Activated CD8-positive, alpha-beta T cell treated with anti-CD3 and anti-CD28 coated beads for 36 hours (primary cell): ENCODE data around the gene PTDSS2. TPM values are rescaled to one million over a fixed set of nuclear protein-coding genes. Genes with fewer than 3 reads are reported as not detected.
"Not testable (repeated sequence)": the region's sequence is repeated elsewhere in the genome, so short reads cannot be mapped to it uniquely, and the experiment has no call there.

Experiments used
- ATAC-seq: fragments of 200-7000 bp; cut with Tn5 transposase; one replicate; pipeline ENCODE4 v1.10.0; 2021; ENCODE audit warnings: mild to moderate bottlenecking, moderate library complexity
- CTCF ChIA-PET: fragments of 350-600 bp; sonication (Branson Sonifier 250); formaldehyde crosslinking; loops from one replicate; lab custom pipeline; 2021; ENCODE audit warnings: antibody characterized with exemption; lab: Charles Lee
- POLR2A ChIA-PET: fragments of 350-600 bp; sonication (Branson Sonifier 250); formaldehyde crosslinking; loops from one replicate; lab custom pipeline; 2021; ENCODE audit warnings: antibody characterized with exemption; lab: Charles Lee
- DNase-seq: peaks from one replicate; pipeline ENCODE4 v3.0.0-alpha.2; 2020
- H3K27ac Mint-ChIP-seq: one replicate; pipeline ENCODE4 v1.8.0; 2021; ENCODE audit warnings: mild to moderate bottlenecking, mixed read lengths
- H3K27me3 Mint-ChIP-seq: one replicate; pipeline ENCODE4 v1.8.0; 2021; ENCODE audit warnings: mixed read lengths
- H3K36me3 Mint-ChIP-seq: one replicate; pipeline ENCODE4 v1.8.0; 2021; ENCODE audit warnings: low read depth, mixed read lengths
- H3K4me1 Mint-ChIP-seq: one replicate; pipeline ENCODE4 v1.8.0; 2021; ENCODE audit warnings: low read depth, mixed read lengths
- H3K4me3 Mint-ChIP-seq: one replicate; pipeline ENCODE4 v1.8.0; 2021; ENCODE audit warnings: mild to moderate bottlenecking, moderate library complexity, mixed read lengths
- H3K9me3 Mint-ChIP-seq: one replicate; pipeline ENCODE4 v1.8.0; 2021; ENCODE audit warnings: mixed read lengths
- intact Hi-C: fragments of 100-400 bp; cut with micrococcal nuclease; formaldehyde crosslinking; loops from one replicate; pipeline ENCODE4 v1.10.0; 2022
- total RNA-seq, 2 experiments: library from RNA; stranded (reverse); gene quantifications; one replicate each; pipeline ENCODE4 v1.2.3, GENCODE V29; 2021
- TF ChIP-seq, protein P1 (sequence below): fragments of 200-600 bp; IDR thresholded peaks from one replicate; pipeline ENCODE4 v1.8.0; 2022; ENCODE audit warnings: antibody characterized with exemption, mild to moderate bottlenecking

PTDSS2 gene
- total RNA-seq, 2 experiments from 2014 or later, result 17.4 to 18.0 TPM

DNA sequence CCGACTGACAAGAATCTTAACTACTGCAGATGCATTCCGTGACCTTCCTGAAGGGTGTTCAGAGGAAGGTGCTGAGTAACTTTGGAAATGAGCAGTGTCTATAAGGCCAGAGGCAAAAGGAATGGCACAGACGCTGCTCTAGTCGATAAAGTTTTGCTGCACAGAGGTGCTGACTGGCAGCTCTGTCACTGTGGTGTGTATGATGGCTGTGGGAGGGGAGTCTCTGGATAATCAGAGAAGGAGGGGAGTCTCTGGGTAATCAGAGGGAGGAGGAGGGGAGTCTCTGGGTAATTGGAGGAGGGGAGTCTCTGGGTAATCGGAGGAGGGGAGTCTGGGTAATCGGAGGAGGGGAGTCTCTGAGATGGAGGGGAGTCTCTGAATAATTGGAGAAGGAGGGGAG, 18.4 kb downstream of the PTDSS2 start:
- Mint-ChIP-seq H3K4me3 (no peak overlapping the region), H3K4me1 (no peaks in the 10 kb centered on the region), H3K36me3 (peaks cover 2% of the 10 kb centered on the region), H3K27ac (no peak overlapping the region), H3K9me3 (no peaks in the 10 kb centered on the region), H3K27me3 (no peaks in the 10 kb centered on the region)
- intact Hi-C loops, result no loop called here
- TF ChIP-seq, protein P1, sequence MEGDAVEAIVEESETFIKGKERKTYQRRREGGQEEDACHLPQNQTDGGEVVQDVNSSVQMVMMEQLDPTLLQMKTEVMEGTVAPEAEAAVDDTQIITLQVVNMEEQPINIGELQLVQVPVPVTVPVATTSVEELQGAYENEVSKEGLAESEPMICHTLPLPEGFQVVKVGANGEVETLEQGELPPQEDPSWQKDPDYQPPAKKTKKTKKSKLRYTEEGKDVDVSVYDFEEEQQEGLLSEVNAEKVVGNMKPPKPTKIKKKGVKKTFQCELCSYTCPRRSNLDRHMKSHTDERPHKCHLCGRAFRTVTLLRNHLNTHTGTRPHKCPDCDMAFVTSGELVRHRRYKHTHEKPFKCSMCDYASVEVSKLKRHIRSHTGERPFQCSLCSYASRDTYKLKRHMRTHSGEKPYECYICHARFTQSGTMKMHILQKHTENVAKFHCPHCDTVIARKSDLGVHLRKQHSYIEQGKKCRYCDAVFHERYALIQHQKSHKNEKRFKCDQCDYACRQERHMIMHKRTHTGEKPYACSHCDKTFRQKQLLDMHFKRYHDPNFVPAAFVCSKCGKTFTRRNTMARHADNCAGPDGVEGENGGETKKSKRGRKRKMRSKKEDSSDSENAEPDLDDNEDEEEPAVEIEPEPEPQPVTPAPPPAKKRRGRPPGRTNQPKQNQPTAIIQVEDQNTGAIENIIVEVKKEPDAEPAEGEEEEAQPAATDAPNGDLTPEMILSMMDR, result no peak
- ChIA-PET CTCF (no interaction called here), POLR2A (no interaction called here)
- ATAC-seq (no peak), DNase-seq (no peak)

DNA sequence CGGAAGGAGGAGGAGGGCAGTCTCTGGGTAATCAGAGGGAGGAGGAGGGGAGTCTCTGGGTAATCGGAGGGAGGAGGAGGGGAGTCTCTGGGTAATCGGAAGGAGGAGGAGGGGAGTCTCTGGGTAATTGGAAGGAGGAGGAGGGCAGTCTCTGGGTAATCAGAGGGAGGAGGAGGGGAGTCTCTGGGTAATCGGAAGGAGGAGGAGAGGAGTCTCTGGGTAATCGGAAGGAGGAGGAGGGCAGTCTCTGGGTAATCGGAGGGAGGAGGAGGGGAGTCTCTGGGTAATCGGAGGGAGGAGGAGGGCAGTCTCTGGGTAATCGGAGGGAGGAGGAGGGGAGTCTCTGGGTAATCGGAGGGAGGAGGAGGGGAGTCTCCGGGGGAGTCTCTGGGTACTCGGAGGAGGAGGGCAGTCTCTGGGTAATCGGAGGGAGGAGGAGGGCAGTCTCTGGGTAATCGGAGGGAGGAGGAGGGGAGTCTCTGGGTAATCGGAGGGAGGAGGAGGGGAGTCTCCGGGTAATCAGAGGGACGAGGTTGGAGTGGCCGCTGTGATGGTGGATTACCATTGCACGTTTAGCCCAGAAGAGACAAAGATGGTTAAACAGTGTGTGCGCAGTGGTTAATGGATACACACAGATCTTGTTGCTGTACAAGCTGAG, 19.1 kb downstream of the PTDSS2 start:
- H3K27me3 Mint-ChIP-seq, ATAC-seq, H3K36me3 Mint-ChIP-seq, DNase-seq, H3K4me1 Mint-ChIP-seq, CTCF ChIA-PET, H3K4me3 Mint-ChIP-seq, H3K27ac Mint-ChIP-seq, H3K9me3 Mint-ChIP-seq, intact Hi-C loops, POLR2A ChIA-PET: not testable (repeated sequence)

DNA sequence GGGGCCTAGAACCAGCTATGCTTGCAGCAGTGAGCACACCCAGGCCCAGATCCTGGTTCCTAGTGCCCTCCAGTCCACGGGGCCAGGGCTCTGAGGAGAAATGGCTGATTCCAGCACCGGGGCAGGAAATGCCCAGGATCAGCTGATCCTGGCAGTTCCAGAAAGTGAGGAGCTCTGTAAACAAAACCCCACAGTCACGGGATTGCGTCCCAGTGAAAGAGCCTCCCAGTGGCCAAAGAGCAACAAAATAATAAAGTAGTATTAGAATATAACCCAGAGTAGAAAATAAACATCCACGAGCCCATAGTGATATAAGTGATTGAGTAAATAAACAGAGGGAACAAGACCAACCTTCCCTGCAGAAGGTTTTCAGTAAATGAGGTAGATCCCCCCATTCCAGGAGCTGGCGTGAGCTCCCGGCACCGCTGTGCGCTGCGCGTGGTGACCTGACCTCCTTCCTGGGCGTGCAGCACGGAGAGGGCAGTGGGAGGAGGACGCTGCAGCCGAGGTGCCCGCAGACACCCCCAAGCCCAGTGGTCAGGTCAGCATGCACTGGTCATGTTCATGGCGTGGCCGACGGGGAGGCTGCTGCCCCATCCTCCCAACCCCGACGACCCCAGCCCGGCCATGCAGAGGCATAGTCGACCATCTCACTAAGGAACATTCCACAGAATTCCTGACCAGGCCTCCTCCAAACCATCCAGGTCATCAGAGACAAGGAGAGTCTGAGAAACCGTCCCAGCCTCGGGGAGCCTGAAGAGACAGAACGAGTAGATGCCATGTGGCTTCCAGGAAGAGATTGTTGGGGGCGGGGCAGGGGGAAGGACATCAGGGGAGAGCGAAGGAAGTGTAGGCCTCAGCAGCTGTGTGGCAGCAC, 19.8 kb downstream of the PTDSS2 start:
- no peak for ATAC-seq
- no peaks in the 10 kb centered on the region for H3K27me3 Mint-ChIP-seq
- H3K4me1 Mint-ChIP-seq, result no peaks in the 10 kb centered on the region
- no peaks in the 10 kb centered on the region for H3K9me3 Mint-ChIP-seq
- no peak overlapping the region for H3K27ac Mint-ChIP-seq
- TF ChIP-seq, protein P1, result no peak
- intact Hi-C loops, result no loop called here
- ChIA-PET CTCF (no interaction called here), POLR2A (interaction anchor here (1.0 kb wide), 1 partner anchor 13 kb away, joined by 4 read pairs; no protein-coding TSS in a partner anchor)
- DNase-seq, result no peak
- peaks cover under 1% of the 10 kb centered on the region for H3K36me3 Mint-ChIP-seq
- no peak overlapping the region for H3K4me3 Mint-ChIP-seq

DNA sequence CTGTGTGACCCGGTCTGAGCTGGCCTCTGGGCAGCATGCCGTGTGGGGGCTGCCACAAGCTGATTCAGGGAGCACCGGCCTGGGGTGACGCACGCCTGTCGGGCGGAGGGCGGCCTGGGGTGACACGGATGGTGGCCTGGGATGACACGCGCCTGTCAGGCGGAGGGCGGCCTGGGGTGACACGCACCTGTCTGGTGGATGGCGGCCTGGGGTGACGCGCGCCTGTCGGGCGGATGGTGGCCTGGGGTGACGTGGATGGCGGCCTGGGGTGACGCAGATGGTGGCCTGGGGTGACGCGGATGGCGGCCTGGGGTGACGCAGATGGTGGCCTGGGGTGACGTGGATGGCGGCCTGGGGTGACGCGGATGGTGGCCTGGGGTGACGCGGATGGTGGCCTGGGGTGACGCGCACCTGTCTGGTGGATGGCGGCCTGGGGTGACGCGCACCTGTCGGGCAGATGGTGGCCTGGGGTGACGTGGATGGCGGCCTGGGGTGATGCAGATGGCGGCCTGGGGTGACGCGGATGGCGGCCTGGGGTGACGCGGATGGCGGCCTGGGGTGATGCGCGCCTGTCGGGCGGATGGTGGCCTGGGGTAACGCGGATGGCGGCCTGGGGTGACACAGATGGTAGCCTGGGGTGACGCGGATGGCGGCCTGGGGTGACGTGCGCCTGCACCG, 21.5 kb downstream of the PTDSS2 start:
- H3K4me1 Mint-ChIP-seq, result no peaks in the 10 kb centered on the region
- H3K27me3 Mint-ChIP-seq, result no peaks in the 10 kb centered on the region
- no peaks in the 10 kb centered on the region for H3K36me3 Mint-ChIP-seq
- intact Hi-C loops, result no loop called here
- H3K4me3 Mint-ChIP-seq, result no peak overlapping the region
- ATAC-seq (no peak), DNase-seq (no peak)
- POLR2A ChIA-PET, result no interaction called here
- H3K9me3 Mint-ChIP-seq, result no peaks in the 10 kb centered on the region
- H3K27ac Mint-ChIP-seq, result no peak overlapping the region
- TF ChIP-seq, protein P1, result no peak
- CTCF ChIA-PET, result no interaction called here

DNA sequence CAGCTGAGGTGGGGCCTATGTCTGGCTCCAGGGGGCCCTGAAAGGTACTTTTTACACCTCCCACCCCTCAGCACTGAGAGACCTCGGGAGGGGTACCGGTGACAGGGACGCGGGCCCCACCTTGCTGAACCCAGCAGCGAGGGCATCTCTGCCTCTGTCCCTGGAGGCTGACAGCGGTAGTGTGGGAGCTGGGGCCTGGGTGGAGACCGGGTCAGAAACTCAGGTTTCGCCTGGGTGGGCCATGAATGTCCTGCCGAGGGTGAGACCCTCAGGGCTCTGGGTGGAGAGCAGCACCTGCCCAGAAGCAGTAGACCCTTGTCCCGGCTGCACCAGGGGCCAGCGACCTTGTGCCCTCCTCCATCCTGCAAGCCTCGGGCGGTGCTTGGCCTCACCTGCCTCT, 22.2 kb downstream of the PTDSS2 start:
- Mint-ChIP-seq H3K27ac (no peak overlapping the region), H3K27me3 (no peaks in the 10 kb centered on the region), H3K9me3 (no peaks in the 10 kb centered on the region), H3K4me1 (no peaks in the 10 kb centered on the region), H3K4me3 (no peak overlapping the region), H3K36me3 (no peaks in the 10 kb centered on the region)
- ChIA-PET POLR2A (no interaction called here), CTCF (no interaction called here)
- DNase-seq (no peak), ATAC-seq (no peak)
- intact Hi-C loops, result no loop called here
- TF ChIP-seq, protein P1, result no peak
